Measurements from ENCODE around the gene CELA3A.
"Not testable (repeated sequence)": the region's sequence is repeated elsewhere in the genome, so short reads cannot be mapped to it uniquely, and the experiment has no call there.

DNA sequence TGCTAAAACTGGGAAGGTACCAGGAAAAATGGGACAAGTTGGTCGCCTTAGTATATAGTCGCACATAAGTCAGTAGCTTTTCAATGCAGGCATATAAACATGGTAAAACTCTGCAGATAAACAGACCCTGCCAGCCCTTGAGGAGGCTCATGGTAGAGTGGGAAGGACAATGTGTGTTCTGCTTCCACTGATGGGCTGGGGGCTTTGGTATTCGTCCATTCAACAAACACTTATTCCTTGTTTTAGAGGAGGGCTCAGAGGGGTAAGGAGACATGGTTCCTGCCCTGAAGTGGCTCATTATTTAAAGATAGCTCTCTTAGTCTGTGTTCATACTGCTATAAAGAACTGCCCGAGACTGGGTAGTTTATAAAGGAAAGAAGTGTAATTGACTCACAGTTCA is 11.3 kb downstream of the CELA3A start:
- peak in 1 of 3 donors; percentile 76 for TF ChIP-seq POLR2A (IDR thresholded peaks at IDR 0.05)
- TF ChIP-seq, protein P1, sequence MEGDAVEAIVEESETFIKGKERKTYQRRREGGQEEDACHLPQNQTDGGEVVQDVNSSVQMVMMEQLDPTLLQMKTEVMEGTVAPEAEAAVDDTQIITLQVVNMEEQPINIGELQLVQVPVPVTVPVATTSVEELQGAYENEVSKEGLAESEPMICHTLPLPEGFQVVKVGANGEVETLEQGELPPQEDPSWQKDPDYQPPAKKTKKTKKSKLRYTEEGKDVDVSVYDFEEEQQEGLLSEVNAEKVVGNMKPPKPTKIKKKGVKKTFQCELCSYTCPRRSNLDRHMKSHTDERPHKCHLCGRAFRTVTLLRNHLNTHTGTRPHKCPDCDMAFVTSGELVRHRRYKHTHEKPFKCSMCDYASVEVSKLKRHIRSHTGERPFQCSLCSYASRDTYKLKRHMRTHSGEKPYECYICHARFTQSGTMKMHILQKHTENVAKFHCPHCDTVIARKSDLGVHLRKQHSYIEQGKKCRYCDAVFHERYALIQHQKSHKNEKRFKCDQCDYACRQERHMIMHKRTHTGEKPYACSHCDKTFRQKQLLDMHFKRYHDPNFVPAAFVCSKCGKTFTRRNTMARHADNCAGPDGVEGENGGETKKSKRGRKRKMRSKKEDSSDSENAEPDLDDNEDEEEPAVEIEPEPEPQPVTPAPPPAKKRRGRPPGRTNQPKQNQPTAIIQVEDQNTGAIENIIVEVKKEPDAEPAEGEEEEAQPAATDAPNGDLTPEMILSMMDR (IDR thresholded peaks at IDR 0.05): not testable (repeated sequence)
